22Rv1 (cell line): Measurements from ENCODE around the gene RBMS1.

ENCODE experiments used
- ZFX ChIP-seq: fragments of 450-650 bp; IDR thresholded peaks from 2 replicates; pipeline ENCODE4 v1.6.1; 2017; ENCODE audit warnings: antibody characterized with exemption, borderline replicate concordance
- TF ChIP-seq, protein P1 (sequence below): fragments of 450-650 bp; IDR thresholded peaks from 2 replicates; pipeline ENCODE4 v1.5.1; 2017; ENCODE audit warnings: mild to moderate bottlenecking

DNA sequence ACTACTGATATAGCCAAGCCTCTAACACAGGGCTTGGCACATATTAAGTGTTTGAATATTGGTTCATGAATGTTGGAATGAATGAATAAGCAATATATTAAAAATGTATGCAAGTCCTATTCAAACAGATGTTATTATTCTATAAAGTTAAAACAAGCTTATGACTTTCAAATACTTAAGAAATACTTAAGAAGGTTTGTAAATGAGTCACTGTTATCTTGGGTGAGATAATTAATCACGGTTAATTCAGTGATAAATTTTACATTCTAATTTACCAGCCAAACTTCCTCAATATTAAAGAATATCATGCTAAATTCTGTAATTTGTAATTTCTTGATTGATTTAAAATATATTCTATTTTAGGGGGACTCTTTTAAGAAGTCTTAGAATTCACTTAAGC, 74.8 kb downstream of the RBMS1 start:
- TF ChIP-seq, protein P1, sequence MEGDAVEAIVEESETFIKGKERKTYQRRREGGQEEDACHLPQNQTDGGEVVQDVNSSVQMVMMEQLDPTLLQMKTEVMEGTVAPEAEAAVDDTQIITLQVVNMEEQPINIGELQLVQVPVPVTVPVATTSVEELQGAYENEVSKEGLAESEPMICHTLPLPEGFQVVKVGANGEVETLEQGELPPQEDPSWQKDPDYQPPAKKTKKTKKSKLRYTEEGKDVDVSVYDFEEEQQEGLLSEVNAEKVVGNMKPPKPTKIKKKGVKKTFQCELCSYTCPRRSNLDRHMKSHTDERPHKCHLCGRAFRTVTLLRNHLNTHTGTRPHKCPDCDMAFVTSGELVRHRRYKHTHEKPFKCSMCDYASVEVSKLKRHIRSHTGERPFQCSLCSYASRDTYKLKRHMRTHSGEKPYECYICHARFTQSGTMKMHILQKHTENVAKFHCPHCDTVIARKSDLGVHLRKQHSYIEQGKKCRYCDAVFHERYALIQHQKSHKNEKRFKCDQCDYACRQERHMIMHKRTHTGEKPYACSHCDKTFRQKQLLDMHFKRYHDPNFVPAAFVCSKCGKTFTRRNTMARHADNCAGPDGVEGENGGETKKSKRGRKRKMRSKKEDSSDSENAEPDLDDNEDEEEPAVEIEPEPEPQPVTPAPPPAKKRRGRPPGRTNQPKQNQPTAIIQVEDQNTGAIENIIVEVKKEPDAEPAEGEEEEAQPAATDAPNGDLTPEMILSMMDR: no peak
- no peak for TF ChIP-seq ZFX
